IPS-18c (cell line): ENCODE data around the gene CNTD1.

Experiments used
- H3K4me3 ChIP-seq: 2 replicates; pipeline ENCODE4 v1.7.0; 2013; ENCODE audit warnings: low read depth, mild to moderate bottlenecking, low read length, moderate library complexity; ENCODE audit not compliant: insufficient read depth
- H3K9me3 ChIP-seq: one replicate; pipeline ENCODE4 v1.6.1; 2013; ENCODE audit warnings: mild to moderate bottlenecking, low read length, moderate library complexity; ENCODE audit not compliant: control insufficient read depth, insufficient read depth

The CNTD1 gene

DNA sequence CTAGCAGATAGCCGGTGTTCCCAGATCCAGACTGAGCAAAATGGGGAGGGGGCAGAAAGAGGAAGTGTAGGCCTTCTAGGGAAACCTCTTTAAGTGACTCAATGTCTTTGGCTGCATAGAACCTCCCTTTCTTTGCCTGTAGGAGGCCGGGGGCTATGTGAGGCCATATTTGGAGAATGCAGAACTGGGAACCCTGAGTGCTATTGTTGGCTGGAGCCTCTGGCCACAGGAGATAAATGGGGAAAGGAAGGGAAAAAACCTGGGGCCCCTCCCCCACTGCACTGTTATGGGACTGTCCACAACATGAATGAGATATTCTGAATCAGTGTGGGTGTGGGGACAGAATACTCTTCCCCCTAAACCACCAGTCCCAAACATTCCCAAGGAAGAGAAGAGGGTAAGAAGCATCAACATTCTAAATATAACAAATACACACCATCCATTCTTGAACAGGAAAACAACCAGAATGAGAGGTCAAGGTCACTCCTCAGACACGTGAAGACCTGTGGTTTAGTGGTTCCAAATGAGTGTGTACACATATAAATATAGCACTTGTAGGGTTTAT, 23.0 kb upstream of the CNTD1 start:
- H3K9me3 ChIP-seq = no peaks in the 10 kb centered on the region
- H3K4me3 ChIP-seq = no peak overlapping the region

DNA sequence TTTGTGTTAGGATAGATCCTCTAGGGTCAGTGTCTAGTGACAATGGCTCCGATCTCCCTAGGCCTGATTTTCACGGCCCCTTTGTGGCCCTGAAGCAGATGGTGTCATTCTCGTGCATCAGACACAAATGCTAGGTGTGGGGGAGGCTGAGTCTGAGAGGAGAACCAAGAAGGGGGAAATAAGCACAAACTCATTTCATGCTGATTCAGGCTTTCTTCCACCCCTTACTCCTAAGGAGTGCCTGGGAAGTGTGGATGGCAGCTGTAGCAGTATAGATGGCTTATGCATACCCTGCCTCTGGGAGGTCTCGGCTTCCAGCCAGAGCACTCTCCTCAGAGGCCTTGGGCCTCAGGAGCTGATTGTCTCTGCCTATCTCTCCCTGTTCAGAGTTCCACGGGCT, 20.1 kb upstream of the CNTD1 start:
- no peak overlapping the region for H3K4me3 ChIP-seq
- no peaks in the 10 kb centered on the region for H3K9me3 ChIP-seq

DNA sequence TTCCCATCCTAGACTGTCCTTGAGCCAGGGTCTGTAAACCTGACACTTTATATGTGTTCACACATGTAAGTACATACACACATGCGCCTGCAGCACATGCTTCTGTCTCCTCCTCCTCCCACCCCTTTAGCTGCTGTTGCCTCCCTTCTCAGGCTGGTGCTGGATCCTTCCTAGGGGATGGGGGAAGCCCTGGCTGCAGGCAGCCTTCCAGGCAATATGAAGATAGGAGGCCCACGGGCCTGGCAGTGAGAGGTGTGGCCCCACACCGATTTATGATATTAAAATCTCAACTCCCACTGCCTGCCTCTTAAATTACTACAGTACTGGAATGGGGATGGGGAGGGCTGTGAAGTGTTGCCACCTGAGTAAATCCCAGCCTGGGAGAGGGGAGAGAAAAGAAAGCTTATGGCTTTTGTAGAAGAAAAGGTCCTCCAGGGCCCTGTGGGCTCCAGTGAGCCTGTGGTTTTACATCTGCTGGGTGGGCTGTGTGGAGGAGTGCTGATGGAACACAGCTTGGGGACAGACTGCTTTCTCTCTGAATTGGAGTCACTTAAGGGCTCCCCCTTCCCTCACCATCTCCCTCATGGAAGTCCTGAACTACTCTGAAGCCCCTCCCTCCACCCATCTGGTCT, 19.2 kb upstream of the CNTD1 start:
- Histone ChIP-seq H3K9me3 (no peaks in the 10 kb centered on the region), H3K4me3 (no peak overlapping the region)

DNA sequence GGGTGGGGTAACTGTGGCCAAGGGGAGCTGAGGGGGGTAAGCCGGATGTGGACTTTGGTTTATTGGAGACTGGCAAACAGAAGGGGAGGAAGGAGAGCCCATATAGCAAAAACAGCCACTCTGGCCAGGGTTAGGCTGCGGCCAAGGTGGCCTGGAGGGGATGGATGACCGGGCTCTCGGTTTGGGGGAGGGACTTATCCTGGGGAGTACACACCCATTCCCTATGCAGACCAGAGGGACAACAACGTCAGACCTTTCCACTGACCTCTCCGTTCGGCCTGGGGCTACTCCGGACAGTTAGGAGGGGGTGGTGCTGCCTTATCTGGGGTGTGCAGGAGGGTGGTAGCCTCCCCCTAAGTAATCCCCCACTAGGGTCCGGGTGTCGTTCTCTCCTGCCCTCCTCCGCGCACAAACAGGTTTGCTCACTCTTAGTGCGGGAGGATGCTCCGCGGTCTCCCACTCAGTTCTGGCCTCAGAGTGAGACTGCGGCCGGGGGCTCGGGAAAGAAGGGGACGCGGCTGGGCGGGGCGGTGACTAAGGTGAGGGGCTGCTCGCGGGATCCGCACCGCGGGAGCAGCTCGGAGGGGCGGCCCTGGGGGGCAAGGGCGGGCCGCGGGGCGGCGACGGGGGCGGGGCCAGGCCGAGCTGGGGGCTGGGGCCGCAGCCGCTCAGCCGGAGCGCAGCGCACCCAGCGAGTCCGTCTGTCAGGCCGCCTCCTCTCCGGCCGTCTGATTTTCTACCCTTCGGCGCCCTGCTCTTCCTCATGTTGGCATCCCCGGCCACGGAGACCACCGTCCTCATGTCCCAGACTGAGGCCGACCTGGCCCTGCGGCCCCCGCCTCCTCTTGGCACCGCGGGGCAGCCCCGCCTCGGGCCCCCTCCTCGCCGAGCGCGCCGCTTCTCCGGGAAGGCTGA, 18.5 kb upstream of the CNTD1 start, which contains the start of gene WNK4:
WNK4 (plus strand) TSS at position 675 of the 915 bp plus-strand sequence; CDS start at position 764, 89 bp downstream.
- no peaks in the 10 kb centered on the region for H3K9me3 ChIP-seq
- H3K4me3 ChIP-seq = peak within 1 kb of the TSS; percentile 64

DNA sequence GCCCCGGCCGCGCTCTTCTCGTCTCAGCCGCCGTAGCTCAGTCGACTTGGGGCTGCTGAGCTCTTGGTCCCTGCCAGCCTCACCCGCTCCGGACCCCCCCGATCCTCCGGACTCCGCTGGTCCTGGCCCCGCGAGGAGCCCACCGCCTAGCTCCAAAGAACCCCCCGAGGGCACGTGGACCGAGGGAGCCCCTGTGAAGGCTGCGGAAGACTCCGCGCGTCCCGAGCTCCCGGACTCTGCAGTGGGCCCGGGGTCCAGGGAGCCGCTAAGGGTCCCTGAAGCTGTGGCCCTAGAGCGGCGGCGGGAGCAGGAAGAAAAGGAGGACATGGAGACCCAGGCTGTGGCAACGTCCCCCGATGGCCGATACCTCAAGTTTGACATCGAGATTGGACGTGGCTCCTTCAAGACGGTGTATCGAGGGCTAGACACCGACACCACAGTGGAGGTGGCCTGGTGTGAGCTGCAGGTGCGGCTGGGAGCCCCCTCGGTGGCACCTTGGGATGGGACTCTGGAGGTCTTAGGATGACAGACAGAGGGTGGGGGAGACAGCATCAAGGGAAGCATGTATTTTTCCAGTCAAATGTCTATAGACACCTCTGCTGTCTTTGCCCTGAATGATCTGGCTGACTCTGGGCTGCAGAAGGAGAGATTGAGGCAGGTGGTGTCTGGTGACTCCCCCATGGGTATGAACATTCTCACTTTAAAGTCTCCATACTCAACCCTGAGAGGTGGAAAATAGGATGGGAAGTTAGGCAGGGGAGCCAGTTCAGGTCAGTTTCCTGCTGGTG, 17.6 kb upstream of the CNTD1 start:
- H3K9me3 ChIP-seq = no peaks in the 10 kb centered on the region
- peak overlapping the region; percentile 64 for H3K4me3 ChIP-seq

DNA sequence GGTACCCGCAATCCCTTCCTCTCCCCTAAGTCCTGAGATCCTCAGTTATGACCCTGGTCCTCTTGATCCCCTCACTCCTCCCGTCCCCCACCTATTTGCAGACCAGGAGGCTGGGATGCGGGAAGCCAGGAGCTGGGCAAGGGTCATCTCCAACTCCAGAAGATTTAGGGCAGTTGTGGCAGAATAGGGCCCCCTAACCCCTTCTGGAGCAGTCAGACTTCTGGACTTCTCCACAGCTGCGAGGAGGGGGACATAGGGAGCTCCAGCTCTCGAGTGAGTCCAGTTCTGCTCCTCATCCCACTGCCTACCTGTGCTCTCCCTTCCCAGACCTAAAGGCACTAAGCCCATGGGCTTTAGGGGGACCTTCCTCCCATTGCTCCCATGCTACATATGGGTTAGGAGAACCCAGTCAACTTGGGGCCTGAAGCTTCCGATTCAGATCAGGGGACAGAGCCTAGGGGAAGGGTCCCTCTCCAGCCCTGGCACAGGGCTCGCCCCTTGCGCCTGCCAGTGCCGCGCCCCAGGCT, 17.0 kb upstream of the CNTD1 start:
- H3K4me3 ChIP-seq = peak overlapping the region; percentile 64; the same call in 1 of the 2 replicates
- H3K9me3 ChIP-seq = no peaks in the 10 kb centered on the region

DNA sequence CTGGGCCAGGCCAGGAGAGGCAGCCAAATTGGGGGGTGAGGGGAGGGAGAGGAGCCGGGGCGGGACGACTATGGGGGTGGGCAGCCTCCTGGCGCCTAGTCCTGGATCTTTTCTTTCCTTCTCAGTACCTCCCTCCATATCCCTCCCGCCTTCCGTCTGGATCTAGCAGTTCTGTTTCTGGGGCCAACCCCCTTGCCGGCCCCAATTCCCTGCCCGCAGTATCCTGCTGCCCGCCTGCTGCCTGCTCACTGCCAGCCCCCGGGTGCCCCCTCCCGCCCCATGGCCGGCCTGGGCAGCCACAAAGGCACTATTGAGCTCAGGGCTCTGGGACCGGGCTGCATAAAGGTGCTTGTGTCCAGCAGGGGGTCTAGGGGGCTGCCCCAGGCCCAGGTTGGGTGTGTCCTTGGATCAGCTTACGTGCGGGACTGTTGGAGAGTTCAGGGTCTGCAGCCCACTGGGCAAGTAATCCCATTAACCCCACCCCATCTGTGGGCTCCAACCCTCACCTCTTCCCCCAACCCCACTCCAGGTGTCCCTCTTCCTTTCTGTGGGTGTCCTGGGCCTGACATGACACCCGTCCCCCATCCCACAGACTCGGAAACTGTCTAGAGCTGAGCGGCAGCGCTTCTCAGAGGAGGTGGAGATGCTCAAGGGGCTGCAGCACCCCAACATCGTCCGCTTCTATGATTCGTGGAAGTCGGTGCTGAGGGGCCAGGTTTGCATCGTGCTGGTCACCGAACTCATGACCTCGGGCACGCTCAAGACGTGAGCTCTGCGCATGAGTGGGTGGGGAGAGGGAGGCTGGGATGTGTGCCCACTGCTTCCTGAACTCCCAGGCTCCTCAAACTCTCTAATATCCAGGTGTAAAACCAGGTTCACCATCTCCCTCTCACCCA, 16.2 kb upstream of the CNTD1 start:
- Histone ChIP-seq H3K9me3 (no peaks in the 10 kb centered on the region), H3K4me3 (no peak overlapping the region)

DNA sequence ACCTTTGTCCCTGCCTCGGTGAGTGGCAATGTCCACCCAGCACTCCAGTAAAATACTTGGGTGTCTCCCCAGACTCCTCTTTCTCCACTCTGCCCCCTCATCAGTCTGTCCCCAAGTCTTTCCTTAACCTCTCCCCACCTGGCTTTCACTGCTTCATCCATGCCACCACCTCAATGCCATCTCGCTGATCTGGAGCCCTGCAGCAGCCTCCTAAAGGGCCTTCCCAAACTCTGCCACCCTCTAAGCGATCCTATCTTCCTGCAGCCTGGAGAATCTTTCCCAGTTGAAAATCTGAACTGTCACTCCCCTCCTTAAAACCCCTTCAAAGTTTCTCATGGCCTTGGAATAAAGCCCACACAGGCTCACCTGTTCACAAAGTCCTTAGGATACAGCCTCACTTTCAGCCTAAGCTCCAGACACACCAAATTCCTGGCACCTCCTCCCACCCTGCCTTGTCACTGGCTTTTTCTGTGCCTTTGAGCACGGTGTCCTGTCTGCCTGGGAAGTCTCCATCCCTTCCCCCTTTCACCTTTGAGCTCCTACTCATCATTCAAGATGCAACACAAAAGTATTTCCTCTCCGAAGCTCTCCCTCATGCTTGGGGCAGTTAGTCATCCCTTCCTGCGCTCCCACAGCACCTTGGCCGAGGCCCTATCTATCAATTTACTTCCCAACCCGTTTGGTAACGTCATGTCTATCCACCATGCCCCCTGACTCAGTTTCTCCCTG, 15.4 kb upstream of the CNTD1 start:
- Histone ChIP-seq H3K9me3 (no peaks in the 10 kb centered on the region), H3K4me3 (no peak overlapping the region)

DNA sequence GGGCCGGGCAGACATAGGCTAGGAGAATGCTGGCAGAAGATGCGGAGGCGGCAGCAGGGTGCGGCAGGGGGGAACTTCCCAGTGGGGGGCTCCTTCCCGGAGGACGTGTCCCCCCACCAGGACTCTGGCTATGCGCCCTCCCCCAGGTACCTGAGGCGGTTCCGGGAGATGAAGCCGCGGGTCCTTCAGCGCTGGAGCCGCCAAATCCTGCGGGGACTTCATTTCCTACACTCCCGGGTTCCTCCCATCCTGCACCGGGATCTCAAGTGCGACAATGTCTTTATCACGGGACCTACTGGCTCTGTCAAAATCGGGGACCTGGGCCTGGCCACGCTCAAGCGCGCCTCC, 14.9 kb upstream of the CNTD1 start:
- Histone ChIP-seq H3K9me3 (no peaks in the 10 kb centered on the region), H3K4me3 (no peak overlapping the region)

DNA sequence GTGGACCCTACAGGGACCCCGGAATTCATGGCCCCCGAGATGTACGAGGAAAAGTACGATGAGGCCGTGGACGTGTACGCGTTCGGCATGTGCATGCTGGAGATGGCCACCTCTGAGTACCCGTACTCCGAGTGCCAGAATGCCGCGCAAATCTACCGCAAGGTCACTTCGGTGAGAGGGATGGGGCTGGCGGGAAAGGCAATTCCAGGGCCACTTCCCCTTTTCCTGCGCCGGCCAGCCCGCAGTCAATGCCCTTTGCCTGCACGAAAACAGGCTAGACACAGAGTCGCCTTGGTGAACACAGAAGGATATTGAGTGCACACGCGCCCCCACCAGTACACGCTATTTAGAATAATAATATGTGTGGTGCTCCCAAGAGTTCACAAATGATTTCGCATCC, 14.3 kb upstream of the CNTD1 start:
- Histone ChIP-seq H3K4me3 (no peak overlapping the region), H3K9me3 (no peaks in the 10 kb centered on the region)

DNA sequence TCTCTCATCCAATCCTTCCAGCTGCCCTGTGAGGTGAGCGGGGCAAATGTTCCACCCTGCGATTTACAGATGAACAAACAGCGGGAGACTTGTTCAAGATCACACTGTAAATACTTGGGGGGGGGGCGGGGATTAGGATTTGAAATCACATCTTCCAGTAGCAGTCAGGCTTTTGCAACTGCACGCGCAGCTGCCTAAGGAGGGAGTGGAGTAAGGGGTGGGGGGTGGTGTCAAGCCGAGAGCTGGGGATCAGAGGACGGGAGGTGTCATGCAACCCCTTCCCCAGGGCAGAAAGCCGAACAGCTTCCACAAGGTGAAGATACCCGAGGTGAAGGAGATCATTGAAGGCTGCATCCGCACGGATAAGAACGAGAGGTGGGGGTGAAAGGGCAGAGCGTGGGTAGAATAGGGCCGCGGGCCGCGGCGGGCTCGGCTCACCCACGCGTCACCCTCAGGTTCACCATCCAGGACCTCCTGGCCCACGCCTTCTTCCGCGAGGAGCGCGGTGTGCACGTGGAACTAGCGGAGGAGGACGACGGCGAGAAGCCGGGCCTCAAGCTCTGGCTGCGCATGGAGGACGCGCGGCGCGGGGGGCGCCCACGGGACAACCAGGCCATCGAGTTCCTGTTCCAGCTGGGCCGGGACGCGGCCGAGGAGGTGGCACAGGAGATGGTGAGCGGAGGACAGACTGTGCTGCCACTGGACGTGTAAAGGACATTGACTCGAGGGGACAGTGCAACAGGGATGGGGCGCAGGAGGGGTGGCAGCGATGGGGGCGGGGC, 13.7 kb upstream of the CNTD1 start:
- Histone ChIP-seq H3K9me3 (no peaks in the 10 kb centered on the region), H3K4me3 (no peak overlapping the region)

DNA sequence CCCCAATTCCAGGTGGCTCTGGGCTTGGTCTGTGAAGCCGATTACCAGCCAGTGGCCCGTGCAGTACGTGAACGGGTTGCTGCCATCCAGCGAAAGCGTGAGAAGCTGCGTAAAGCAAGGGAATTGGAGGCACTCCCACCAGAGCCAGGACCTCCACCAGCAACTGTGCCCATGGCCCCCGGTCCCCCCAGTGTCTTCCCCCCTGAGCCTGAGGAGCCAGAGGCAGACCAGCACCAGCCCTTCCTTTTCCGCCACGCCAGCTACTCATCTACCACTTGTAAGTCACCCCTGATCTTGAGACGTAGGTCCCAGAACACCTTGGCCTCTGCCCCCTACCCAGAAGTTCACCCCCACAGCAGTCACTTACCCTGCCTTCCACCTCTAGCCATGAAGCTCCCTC, 11.4 kb upstream of the CNTD1 start:
- Histone ChIP-seq H3K4me3 (no peak overlapping the region), H3K9me3 (no peaks in the 10 kb centered on the region)

DNA sequence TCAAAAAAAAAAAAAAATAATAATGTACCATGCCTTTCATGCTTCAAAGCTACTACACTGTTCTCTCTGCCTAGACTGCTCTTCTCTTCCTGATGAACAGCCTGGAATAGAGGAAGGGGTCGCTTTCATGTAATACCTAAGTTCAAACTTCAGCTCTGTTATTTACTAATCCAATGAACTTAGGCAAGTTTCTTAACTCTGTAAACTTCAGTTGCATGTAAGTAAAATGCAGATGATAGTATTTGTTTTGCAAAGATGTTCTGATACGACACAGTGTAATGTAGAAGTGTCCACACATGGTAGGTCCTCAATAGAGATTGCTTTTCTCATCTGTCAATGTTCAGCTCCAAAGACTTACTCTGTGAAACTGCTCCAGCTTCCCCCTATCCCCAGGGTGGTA, 6.7 kb upstream of the CNTD1 start:
- no peak overlapping the region for H3K4me3 ChIP-seq
- H3K9me3 ChIP-seq = no peaks in the 10 kb centered on the region

DNA sequence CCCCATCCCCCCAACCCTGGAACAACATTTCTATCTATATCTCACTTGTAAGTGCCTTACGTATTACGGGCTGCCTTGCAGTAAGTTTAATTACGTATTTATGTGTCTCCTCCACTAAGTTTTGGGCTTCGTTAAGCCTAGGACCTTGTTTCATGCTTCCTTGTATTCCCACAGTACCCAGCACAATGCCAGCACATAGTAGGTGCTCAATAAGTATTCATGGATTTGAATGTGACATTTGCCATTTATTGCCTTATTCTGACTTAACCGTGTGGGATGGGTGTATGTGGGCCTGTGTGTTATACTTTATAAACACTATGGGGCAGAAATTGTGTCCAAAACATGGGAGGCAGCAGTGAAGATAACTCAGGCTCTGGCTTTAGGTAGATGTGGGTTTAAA, 6.1 kb upstream of the CNTD1 start:
- Histone ChIP-seq H3K9me3 (no peaks in the 10 kb centered on the region), H3K4me3 (no peak overlapping the region)

DNA sequence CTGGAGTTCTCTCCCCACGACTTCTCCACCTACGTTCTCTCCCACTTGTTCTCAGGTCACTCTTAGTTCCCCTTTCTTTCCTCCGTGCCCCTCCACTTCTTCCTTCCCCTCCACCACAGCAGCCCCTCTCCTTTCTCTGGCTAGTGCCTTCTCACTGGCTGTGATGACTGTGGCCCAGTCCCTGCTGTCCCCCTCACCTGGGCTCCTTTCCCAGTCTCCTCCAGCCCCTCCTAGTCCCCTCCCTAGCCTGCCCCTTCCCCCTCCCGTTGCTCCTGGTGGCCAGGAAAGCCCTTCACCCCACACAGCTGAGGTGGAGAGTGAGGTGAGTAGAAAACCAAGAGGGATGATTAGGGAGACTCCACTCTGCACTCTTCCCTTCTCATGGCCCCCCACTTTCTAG, 3.6 kb upstream of the CNTD1 start:
- Histone ChIP-seq H3K9me3 (no peaks in the 10 kb centered on the region), H3K4me3 (no peak overlapping the region)
